GM18498 (cell line): Measurements from ENCODE around the gene AMMECR1L.
A peak's percentile ranks its signal among the peaks of the same experiment; 100 is the strongest.
"Not testable (repeated sequence)": the region's sequence is repeated elsewhere in the genome, so short reads cannot be mapped to it uniquely, and the experiment has no call there.

Experiments
- ATAC-seq: cut with Tn5 transposase; IDR thresholded peaks from one replicate; pipeline ENCODE4 v1.9.1; 2021; ENCODE audit warnings: mild to moderate bottlenecking, moderate library complexity; ENCODE audit not compliant: unreplicated experiment

AMMECR1L gene

DNA sequence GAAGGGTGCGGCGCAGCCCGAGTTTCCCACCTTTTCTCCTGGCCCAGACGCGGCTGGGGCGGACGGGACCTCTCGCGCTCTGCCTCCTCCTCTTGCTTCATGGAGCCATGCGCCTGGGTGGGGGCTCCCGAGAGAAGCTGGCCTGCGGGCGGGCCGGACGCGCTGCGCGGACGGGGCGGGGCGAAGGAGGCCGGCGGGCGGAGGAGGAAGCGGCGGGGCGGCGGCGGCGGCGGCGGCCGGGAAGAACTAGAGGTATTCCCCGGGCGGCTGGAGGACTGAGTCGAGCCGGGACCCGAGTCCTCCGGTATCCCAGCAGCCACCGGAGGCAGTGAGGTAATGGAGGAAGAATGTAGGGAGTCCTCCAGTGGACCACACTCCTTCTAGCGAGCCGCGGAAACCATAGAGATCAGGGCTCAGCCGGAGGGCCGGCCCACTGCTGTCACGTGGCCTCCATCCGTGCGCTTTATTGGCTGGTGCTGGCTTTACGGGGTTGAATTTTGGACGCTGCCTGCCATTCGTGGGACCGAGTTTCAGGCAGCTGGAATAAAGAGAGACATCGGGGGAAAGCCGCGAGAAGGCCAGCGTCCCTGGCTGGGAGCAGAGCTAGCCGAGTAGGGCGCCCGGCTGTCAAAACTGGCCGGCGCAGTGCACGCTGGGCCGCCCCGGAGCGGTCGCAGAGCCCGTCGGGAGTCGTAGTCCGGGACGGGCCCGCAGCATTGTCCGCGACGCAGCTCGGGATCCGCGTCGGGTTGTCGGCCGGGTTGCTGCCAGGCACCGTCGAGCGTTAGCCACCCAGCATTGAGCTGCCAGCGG lies at the start of gene AMMECR1L:
TSS of gene AMMECR1L (minus strand) at position 177 of the 813 bp plus-strand sequence. CDS start 11,722 bp downstream, outside the sequence.
- ATAC-seq, result peak; percentile 92

DNA sequence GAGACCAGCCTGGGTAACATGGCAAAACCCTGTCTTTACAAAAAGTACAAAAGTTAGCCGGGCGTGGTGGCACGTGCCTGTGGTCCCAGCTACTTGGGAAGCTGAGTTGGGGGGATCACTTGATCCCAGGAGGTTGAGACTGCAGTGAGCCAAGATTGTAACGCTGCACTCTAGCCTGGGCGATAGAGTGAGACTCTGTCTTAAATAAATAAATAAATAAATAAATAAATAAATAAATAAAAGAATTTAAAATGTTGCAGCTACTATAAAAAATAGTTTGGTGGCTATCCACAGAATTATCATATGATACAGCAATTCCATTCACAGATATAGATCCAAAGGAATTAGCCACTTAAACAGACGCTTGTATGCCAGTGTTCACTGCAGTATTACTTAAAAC lies 49.6 kb upstream of the AMMECR1L start:
- no peak for ATAC-seq

- ATAC-seq, result no peak
These were observed 46.6 kb upstream of the AMMECR1L start for GRCh38 chr2:127932199-127932876.

GRCh38 chr2:127929449-127929848 lies 43.7 kb upstream of the AMMECR1L start:
- ATAC-seq, result no peak

- ATAC-seq, result no peak
These were observed 41.6 kb upstream of the AMMECR1L start for GRCh38 chr2:127927384-127927783.

DNA sequence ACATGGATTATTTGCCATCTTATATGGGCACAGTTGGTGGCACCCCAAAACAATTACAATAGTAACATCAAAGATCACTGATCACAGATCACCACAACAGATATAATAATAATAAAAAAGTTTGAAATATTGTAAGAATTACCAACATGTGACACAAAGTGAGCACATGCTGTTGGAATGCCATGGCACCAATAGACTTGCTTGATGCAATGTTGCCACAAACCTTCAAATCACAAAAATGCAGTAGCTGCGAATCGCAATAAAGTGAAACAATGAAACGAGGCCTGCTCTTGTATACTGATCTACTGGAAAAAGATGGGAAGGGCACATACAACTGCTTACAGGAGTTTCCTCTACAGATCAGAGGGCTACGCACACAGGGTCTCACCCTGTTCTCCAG lies 32.2 kb upstream of the AMMECR1L start:
- ATAC-seq, result no peak

DNA sequence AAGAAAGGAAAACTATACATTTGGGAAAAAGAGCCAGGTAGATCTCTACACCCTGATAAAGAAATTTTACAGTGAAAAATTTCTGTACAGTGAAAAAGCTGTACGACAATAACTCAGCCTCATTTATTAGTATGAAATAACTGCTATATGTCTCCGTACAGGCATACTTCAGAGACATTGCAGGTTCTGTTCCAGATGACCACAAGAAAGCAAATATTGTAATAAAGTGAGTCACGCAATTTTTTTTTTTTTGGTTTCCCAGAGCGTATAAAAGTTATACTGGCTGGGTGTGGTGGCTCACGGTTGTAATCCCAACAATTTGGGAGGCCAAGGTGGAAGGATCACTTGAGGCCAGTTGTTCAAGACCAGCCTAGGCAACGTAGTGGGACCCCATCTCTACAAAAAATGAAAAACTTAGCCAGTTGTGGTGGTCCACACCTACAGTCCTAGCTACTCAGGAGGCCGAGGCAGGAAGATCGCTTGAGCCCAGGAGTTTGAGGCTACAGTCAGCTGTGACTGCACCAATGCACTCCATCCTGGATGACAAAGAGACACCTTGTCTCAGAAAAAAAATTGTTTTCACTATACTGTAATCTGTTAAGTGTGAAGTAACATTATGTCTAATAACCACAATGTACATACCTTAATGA lies 28.2 kb upstream of the AMMECR1L start:
- ATAC-seq, result no peak

DNA sequence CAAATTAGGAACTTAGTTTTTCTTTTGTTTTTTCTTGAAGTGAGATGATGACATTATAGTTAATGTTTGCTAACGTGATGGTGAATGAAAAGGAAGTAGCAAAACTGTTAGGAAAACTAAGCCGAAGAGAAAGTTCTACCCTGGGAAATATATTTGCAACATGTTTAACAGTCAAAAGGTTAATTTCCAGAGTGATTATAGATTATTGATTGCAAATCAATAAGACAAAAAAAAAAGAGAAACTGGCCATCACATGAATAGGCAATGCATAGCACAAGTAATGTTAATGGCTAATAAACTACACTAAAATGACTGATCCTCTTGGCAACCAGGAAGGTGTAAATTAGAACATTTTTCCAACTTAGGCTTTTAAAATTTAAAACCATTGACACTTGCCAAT lies 26.0 kb upstream of the AMMECR1L start:
- ATAC-seq, result no peak

- no peak for ATAC-seq
These were observed 24.7 kb upstream of the AMMECR1L start for GRCh38 chr2:127910415-127910814.

- no peak for ATAC-seq
These were observed 23.3 kb upstream of the AMMECR1L start for GRCh38 chr2:127909019-127909418.

- ATAC-seq, result not testable (repeated sequence)
These were observed 22.1 kb upstream of the AMMECR1L start for GRCh38 chr2:127907733-127908400.

GRCh38 chr2:127906206-127906926 lies 20.6 kb upstream of the AMMECR1L start:
- no peak for ATAC-seq

- ATAC-seq, result no peak
These were observed 15.7 kb upstream of the AMMECR1L start for GRCh38 chr2:127901339-127902056.

GRCh38 chr2:127897531-127898211 lies 11.9 kb upstream of the AMMECR1L start:
- no peak for ATAC-seq

- no peak for ATAC-seq
These were observed 7.7 kb upstream of the AMMECR1L start for GRCh38 chr2:127893494-127893893.

DNA sequence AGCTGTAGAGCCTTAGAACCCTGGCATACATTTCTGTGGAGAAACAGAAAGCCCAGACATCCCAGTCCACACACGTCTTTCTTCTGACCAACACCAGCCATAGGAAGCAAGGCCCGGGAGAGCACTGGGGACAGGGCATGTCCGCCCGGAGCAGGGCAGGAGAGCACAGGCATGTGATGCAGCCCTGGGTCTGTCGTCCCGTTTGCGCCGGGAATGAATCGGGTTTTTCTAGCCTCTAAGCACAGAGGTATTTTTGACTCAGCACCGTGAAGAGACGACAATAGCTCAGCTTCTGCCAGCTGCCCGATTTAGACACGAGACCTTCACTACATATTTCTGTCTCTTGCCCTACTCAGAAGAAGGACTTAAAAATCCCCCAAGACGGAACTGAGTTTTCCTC lies 7.3 kb upstream of the AMMECR1L start:
- no peak for ATAC-seq

DNA sequence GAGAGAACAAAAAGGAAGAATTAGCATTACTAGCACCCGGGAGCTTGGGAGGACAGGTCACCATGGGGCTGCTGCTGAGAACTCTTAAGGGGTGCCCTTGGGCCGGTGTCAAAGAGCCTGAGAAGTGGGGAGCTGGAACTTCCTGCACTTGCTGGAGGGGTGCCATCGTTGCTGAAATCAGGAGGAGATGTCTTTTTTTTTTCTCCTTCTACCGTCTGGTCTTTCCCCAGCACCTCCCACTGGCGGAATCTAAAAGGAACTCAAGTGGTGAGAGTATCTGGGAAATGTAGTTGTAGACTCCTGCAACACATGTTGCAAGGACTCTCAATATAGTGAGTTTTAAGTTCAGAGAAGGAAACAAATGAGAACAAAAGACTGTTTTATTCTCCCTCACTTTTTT lies 6.1 kb upstream of the AMMECR1L start:
- ATAC-seq, result no peak

GRCh38 chr2:127890756-127891155 lies 5.0 kb upstream of the AMMECR1L start:
- ATAC-seq, result not testable (repeated sequence)

GRCh38 chr2:127888772-127889171 lies 3.0 kb upstream of the AMMECR1L start:
- ATAC-seq, result no peak
